ENCODE results near the gene TMEM88.

TMEM88 gene

DNA sequence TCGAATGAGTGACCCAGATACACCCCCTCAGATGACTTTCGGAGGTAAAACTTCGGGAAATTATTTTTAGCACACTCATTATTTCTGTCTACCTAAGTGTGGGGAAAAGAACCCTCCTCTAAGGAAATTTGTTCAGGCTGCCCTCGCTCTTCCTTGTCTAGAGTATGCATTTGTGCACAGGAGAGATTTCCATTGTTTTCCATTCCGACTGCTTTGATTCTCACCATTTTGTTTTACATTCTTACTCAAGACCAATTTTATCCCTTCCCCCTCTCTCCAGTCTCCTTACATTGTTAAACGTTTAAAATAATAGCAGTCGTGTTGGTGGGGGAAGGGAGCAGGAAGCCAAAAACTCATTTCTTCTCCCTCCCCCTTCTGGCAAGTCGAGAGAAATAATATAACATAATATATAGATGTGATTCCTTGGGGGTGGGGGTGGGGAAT lies 32.2 kb downstream of the TMEM88 start:
- no peak for DNase-seq

DNA sequence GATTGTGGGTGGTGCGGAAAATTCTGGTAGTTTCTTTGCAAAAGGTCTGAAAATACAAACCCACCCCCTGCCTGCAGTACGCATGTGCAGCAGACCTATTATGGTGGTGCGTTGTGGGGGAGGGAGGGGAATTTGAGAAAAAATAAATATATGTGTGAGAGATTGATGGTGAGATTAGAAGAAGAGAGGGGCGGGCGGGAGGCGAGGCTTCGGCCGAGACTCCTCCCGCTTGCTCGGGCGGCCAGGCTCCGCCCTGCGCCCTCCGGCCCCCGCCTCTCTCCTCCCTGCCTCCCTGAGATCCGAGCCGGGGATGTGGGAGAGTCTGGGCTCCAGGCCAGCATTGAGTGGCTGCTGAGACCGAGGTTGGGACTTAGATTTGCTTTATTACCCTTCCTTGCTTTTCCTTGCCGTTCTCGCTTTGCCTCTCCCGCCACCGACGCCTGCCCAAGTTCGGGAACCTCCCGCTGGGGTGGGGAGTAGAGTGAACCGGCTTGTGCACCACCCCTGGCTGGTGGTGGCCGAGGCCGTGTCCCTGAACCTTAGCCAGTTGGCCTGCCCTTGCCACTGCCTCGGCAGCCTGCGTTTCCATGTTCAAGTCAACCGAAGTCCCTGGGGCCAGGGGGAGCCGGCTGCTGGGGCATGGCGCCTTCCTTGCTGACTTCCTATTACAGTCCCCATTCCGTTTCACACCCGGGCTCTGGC lies 32.8 kb downstream of the TMEM88 start:
- DNase-seq = peak; percentile 94

DNA sequence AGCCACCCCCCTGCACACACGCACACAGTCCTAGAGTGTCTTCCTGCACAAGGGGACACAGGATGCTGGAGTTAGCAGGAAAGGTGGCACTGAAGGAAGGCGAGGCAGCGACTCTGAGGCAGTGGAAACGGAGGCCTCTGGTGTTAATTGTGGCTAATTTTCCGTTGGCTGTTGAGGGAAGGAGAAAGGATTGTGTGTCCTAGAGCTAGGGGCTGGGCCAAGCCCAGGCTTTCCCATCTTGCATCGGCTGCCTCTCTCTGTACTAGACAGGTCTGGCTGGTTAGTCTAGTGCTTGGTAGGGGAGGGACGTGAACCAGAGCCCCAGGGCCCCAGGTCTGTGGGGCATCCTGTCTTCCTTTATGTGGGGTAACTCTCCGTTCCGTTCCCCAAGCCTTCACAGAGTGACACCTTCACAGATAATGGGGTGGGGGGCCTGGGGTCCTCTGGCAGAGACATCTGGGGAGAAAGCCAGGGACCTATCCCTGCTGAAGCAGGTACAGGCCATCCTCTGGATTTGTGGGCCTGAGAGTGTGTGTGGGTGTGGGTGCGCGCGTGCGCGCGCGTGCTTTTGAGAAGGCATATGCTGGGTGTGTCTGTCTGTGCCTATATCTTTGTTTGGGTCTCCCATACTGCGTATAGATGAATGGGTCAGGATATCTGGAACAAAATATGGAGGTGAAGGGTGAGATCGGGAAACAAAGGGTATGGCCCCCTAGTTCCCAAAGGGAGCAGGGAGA lies 33.5 kb downstream of the TMEM88 start, which contains the start of gene CHD3:
CHD3 (plus strand) TSS at position 606 of the 737 bp plus-strand sequence. CDS start 212 bp downstream, outside the sequence.
- peak; percentile 91 for DNase-seq

DNA sequence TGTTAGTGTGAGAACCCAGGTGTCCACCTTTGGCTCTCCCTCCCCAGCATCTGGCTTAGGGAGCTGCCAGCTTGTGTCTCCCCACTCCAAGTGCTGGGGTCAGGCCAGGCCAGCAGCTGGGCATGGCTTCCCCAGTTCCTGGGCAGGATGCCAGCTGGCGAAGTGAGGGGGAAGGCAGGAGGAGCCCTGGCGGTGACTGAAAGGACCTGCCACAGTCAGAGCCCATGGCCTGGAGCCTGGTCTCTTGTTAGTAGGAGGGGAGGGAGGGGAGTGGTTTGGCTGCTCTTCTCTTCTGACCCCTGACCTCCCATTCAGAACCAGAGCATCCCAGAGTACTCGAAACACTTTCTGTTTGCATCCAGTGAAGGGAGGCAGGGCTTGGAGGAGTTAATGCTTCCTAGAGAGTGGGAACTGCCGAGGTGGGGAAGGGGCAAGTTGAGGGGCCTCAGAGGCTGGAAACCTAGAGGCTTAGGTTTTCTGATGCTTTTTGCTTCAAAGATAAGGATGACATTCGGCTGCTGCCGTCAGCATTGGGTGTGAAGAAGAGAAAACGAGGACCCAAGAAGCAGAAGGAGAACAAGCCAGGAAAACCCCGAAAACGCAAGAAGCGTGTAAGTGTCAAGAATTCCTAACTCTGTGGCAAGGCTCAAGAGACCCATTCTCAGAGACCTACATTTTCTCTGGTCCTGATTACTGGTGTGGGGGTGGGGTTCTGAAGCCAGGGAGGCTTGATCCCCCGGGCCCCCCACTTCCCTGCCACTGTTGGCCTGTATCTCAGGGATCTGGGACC lies 34.5 kb downstream of the TMEM88 start:
- peak; percentile 89 for DNase-seq

DNA sequence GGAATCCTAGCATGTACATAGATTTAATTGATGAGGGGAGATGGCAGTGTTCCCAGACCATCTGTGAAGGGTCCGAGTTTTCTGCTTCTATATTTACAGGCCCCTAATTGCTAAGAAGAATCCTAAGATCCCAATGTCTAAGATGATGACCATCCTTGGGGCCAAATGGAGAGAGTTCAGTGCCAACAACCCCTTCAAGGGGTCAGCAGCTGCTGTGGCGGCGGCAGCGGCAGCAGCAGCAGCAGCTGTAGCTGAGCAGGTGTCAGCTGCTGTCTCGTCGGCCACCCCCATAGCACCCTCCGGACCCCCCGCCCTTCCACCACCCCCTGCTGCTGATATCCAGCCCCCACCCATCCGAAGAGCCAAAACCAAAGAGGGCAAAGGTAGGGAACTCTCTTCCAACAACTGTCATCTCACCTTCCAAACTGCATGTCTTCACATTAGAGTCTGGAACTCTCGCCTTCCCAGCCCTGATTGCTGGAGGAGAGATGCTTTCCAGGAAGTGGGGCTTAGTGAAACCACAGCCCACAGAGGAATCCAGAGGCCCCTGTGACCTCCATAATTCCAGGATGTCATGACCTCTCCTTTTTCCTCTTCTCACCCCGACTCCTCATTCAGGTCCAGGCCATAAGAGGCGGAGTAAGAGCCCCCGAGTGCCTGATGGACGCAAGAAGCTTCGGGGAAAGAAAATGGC lies 38.5 kb downstream of the TMEM88 start:
- DNase-seq = peak; percentile 42

DNA sequence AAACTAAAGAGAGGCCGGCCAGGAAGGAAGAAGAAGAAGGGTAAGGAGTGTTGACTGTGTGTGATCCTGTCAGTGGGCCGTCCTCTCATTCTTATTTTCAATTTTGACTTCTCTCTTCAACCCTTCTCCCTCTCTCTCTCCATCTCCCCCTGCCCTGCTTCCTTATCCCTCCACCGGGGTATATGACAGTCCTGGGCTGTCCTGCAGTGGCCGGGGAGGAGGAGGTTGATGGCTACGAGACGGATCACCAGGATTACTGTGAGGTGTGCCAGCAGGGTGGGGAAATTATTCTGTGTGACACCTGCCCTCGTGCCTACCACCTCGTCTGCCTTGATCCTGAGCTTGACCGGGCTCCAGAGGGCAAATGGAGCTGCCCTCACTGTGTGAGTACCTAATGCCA lies 39.4 kb downstream of the TMEM88 start:
- peak; percentile 42 for DNase-seq

DNA sequence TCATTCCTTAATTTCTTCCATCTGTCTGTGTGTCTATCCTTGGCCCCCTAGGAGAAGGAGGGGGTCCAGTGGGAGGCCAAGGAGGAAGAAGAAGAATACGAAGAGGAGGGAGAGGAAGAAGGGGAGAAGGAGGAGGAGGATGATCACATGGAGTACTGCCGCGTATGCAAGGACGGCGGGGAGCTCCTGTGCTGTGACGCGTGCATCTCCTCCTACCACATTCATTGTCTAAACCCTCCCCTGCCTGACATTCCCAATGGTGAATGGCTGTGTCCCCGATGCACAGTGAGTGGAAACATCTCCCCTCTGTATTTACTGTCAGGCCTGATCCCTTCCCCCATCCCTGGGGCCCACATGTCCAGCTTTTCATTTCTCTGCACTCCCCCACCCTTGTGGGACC lies 40.0 kb downstream of the TMEM88 start:
- DNase-seq = peak; percentile 38

DNA sequence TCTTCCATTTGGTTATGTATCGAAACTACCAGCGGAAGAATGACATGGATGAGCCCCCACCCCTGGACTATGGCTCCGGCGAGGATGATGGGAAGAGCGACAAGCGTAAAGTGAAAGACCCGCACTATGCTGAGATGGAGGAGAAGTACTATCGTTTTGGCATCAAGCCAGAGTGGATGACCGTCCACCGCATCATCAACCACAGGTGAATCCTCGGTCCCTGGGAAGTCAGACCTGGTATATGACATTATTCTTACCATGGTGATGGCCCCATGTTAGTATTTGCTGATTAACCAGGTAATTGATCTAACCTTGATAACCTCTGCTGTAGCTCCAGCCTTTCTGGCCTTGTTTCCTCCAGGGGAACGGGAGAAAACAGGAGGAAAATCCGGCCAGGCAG lies 42.2 kb downstream of the TMEM88 start:
- DNase-seq = peak; percentile 30

DNA sequence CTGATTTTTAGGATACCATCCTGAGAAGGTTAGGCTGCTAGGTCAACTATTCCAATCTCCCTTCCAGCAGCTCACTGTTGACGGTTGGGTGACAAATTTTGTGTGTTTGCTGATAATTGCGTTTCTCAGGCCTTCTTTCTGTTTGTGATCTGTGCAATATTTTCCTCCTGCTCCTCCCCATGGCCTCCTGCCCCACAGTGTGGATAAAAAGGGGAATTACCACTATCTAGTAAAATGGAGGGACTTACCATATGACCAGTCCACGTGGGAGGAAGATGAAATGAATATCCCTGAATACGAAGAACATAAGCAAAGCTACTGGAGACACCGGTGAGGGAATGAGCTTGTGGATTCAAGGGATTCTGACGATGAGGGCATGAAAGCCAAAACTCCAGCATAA lies 42.9 kb downstream of the TMEM88 start:
- peak; percentile 48 for DNase-seq

DNA sequence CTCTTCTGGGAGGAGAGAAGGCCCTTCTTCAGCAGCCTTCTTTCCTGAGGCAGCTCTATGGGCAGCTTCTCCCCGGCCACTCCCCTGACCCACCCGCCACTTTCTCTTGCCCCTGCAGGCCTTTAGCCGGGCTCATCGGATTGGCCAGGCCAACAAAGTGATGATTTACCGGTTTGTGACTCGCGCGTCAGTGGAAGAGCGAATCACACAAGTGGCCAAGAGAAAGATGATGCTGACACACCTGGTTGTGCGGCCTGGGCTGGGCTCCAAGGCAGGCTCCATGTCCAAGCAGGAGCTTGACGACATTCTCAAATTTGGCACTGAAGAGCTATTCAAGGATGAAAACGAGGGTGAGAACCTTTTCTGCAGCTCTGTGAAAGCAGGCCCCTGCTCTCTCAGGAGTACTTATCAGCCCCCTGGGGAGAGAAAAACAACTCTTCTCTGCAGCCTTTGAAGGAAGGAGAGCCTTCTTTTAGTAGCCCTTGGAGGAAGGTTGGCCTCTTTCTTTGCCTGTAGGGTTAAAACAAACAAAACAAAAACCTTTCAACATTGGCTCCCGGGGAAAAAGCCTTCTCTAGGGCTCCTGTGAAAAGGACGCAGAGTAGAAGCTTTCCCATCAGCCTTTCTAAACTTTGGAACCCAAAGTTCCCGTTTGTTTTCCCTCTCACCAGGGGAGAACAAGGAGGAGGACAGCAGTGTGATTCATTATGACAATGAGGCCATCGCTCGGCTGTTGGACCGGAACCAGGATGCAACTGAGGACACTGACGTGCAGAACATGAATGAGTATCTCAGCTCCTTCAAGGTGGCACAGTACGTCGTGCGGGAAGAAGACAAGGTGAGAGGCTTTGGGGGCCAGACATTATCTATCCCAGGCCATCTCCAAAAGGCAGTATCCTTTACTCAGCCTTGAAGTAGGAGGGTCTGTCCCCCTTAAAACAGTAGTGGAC lies 48.6 kb downstream of the TMEM88 start:
- peak; percentile 71 for DNase-seq
